T follicular helper cell (primary cell): ENCODE results near the gene ATP8B3.

ENCODE experiments used
- DNase-seq: peaks from one replicate; pipeline ENCODE4 v3.0.0-alpha.2; 2020; ENCODE audit warnings: low read depth

Gene ATP8B3

DNA sequence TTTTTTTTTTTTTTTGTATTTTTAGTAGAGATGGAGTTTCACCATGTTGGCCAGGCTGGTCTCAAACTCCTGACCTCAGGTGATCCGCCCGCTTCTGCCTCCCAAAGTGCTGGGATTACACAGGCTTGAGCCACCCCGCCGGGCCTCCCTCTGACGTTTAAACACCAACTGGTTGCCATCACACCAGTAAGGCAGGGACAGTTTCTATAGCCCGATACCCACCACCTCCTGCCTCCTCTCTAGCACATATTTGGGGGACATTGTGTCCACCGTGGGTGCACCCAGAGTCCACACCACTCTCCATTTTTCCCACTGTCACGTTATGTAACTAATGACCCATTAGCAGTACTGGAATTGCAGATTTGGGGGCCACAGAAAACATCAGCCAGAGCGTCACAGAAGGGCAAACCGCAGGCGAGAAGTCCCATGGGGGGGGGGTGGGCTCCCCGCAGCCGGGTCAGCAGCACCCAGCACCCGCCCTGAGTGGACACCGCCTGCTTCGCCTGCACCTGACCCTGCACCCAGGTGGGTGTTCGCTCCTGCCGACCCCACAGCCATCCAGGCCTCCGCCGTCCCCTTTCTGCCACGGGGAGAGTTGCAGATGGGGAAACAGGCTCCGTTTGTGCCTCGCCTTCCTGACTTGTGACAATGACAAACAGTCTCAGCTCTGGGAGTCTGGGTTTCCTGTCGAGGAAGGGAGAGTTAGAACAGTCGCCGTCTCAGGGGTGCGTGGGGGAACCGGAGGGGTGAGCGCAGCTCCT lies 55.2 kb downstream of the ATP8B3 start:
- no peak for DNase-seq

DNA sequence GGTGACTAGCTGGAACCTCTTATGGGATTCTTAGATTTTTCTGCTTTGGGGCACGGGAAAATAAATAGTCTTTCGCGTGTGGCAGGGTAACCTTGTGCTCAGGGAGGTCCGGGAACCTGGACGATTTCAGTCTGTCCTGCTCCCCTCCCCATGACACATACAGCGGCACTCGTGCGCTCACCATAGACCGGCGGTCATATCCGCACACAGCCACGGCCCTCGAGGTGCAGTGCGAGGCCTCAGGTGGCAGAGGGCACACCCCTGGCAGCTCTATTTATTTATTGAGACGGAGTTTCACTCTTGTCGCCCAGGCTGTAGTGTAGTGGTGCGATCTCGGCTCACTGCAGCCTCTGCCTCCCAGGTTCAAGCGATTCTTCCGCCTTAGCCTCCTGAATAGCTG lies 55.8 kb downstream of the ATP8B3 start:
- DNase-seq = no peak

DNA sequence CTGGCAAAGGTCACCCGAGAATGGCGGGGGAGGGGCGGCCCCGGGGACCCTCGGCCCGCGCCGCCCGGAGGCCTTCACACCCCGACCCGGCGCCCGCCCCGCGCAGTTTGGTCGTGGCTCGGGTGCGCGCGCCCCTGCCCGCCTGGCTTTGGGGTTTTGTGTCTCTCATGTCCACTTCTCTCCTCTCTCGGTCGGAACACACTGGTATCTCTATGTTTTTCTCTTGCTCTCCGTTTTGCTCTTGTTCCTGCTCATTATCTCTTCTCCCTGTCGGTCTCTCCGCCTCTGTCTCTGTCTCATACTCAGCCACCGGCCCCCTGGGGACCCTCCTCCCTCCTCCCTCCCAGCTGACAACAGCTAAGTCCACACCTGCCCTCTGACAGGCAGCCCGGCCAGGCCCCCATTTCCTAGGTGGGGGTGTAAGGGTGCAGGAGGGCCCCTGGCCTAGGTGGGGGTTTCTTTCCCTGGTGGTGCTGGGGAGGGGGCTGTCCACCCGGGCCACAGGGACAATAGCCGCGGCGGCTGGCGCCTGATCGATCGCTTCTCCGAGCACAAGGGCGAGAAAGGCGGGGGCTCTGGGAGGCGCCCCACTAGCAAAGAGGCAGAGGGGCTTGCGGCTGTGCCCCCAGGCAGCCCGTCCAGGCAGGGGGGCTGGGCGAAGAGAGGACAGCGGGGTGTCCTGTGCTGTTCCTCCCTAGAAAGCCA lies 56.5 kb downstream of the ATP8B3 start:
- no peak for DNase-seq

DNA sequence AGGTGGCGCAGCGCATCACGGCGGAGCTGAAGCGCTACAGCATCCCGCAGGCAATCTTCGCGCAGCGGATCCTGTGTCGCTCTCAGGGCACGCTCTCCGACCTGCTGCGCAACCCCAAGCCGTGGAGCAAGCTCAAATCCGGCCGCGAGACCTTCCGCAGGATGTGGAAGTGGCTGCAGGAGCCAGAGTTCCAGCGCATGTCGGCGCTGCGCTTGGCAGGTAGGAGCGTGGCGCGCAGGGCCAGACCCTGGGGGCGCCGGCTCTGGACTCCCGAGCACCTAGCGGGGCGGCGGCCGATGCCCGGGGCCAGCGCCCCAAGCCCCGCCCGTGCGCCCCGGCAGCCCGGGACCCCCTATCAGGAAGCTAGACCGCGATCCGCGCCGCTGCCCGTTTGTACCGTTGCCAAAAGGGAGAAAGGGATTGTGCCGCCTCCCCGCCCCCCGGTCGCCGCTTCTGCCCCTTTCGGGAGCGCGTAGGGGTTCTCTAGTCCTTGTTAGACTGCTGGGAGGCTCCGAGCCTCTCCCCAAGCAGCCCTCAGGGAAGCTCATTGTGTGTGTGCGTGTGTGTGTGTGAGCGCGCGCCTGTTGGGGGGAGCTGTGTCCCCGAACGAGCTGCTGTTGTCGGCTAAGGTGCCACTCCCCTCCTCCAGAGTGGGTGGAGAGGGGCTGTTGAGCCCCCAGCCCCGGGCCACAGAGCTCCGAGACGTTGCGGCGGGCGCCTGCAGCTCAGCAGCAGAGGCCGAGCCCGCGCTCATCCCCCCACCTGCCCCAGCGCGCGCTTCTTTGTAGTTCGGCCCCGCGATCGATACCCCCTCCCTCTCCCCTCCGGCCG lies 57.2 kb downstream of the ATP8B3 start:
- DNase-seq = no peak

GRCh38 chr19:1754018-1754635 lies 57.9 kb downstream of the ATP8B3 start:
- no peak for DNase-seq

- no peak for DNase-seq
Observed at GRCh38 chr19:1752757-1753728, 59.0 kb downstream of the ATP8B3 start, which contains the start of gene ONECUT3. Gene ONECUT3 (plus strand): TSS chr19:1753506. CDS start chr19:1753663, 157 bp downstream.

GRCh38 chr19:1752009-1752756 lies 59.9 kb downstream of the ATP8B3 start:
- DNase-seq = no peak

GRCh38 chr19:1751367-1752008 lies 60.6 kb downstream of the ATP8B3 start:
- DNase-seq = no peak

- DNase-seq = no peak
Observed at GRCh38 chr19:1750343-1751021, 61.6 kb downstream of the ATP8B3 start.

DNA sequence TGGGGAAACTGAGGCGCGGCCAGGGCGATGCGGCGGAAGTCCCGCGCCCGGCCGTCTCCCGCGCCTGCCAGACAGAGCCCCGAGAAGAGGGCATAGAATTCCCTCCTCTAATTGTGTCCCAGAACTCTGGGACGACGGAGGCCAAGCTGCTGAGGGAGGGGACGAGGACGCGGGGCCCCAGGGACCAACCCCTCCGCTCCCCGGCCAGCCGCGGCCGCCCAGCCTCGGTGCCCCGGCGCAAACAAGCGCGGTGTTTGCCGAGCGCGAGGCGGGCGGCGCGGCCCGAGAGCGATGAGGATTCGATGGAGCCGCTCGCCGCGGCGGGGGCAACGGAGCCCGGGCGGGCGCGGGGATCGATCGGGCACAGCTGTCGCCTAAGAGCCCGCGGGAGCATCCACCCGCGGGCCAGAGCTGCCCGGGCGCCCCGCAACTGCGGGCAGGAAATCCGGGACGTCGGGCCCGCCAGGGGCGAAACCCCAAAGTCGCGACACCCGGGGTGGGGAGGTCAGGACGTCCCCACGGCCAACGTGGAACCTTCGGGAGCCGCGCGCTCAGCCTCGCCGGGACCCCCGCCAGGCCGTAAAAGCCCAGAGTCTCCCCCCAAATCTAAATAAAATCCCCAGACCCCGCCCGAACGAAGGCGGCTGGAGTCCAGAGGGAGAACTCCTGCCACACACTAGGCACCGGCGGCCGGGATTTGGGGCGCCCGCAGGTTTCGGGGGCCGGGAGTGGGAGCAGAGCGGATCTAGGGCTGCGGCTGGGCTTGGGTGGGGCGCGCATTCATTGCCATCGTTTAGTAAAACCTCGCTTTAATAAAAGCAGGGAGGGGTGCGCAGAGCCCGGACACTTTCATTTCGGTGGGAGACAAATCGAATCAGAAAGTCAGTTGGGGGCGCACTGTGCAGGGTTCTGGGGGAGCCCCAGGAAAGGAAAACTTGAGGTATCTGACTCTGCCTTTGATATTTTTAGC lies 62.4 kb downstream of the ATP8B3 start:
- no peak for DNase-seq

DNA sequence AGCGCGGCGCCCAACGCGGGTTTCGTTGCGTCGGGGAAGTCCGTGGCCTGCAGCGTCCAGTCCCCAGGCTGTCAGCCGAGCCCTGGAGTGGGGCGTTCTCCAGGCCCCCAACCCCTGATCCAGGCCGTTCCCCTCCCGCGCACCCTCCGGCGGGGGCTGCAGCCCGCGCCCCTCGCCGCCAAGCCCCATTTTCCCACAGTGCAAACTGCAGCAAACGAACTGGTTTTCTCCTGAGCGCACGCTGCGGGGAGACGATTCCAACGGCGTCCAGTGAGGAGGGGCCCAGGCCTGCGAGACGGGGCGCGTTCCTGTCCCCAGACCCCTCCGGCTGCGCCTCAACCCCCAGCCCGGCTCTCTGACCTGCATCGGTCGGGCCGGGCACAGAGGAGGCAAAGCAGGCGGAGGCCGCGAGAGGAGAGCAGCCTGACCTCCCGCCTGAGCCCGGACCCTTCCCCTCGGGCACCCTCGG lies 63.2 kb downstream of the ATP8B3 start:
- DNase-seq = no peak

GRCh38 chr19:1748115-1748872 lies 63.8 kb downstream of the ATP8B3 start:
- DNase-seq = no peak

- no peak for DNase-seq
Observed at GRCh38 chr19:1747285-1748114, 64.6 kb downstream of the ATP8B3 start.

GRCh38 chr19:1746401-1747284 lies 65.4 kb downstream of the ATP8B3 start:
- DNase-seq = no peak

DNA sequence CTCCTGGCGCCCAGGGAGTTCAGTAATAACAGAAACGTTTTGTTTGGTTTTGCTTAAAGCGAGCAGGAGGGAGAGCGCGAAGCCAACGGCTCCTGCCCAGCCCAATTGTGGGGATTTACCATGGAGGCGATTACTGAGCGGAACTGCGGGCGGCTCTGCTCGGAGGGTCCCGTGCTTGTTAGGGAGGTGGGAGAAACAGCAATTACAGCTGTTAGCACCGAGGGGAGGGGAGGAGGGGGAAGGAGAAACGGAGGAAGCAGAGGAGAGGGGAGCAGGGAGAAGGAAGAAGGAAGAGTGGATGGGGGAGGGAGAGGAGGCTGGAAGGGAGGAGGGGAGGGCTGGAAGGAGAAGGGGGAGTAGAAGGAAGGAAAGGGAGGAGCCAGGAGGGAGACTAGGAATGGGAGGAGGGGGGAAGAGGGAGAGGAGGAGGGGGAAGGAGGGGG lies 66.5 kb downstream of the ATP8B3 start:
- DNase-seq = no peak
